Mesodermal cell (in vitro differentiated cells): ENCODE data around the gene LTBP2.

Experiments used
- H3K27ac ChIP-seq: 2 replicates; pipeline ENCODE4 v1.7.0; 2013; ENCODE audit warnings: mild to moderate bottlenecking, low read depth, low read length, moderate library complexity; ENCODE audit not compliant: severe bottlenecking
- H3K36me3 ChIP-seq: 2 replicates; pipeline ENCODE4 v1.7.1; 2013; ENCODE audit warnings: mild to moderate bottlenecking, low read length, moderate library complexity; ENCODE audit not compliant: control insufficient read depth, insufficient read depth
- H3K4me1 ChIP-seq: one replicate; pipeline ENCODE4 v1.7.1; 2013; ENCODE audit warnings: mild to moderate bottlenecking, low read length; ENCODE audit not compliant: insufficient read depth, control insufficient read depth, poor library complexity, severe bottlenecking
- H3K4me3 ChIP-seq: 2 replicates; pipeline ENCODE4 v1.7.0; 2013; ENCODE audit warnings: low read length, control low read depth, mild to moderate bottlenecking; ENCODE audit not compliant: insufficient read depth, poor library complexity, severe bottlenecking; ENCODE audit errors: extremely low read depth
- H3K9me3 ChIP-seq: 2 replicates; pipeline ENCODE4 v1.7.1; 2013; ENCODE audit warnings: mild to moderate bottlenecking, low read length, moderate library complexity; ENCODE audit not compliant: control insufficient read depth
- WGBS, 2 experiments: methylation state at CpG; one replicate each; pipeline ENCODE4 v1.1.5; 2013; ENCODE audit warnings: missing lambda C conversion rate in 2 of 2; ENCODE audit not compliant: insufficient coverage in 2 of 2; 5-methylcytosine and 5-hydroxymethylcytosine counted together

LTBP2 gene

GRCh38 chr14:74637178-74637550 is 25.1 kb upstream of the LTBP2 start:
- Histone ChIP-seq H3K9me3 (no peaks in the 10 kb centered on the region), H3K4me3 (no peak overlapping the region), H3K27ac (peak overlapping the region; percentile 64), H3K36me3 (no peaks in the 10 kb centered on the region), H3K4me1 (peaks cover 41% of the 10 kb centered on the region)
- 29 to 32% methylated on average over 2 to 3 of the region's 3 CpGs for WGBS, 2 experiments

DNA sequence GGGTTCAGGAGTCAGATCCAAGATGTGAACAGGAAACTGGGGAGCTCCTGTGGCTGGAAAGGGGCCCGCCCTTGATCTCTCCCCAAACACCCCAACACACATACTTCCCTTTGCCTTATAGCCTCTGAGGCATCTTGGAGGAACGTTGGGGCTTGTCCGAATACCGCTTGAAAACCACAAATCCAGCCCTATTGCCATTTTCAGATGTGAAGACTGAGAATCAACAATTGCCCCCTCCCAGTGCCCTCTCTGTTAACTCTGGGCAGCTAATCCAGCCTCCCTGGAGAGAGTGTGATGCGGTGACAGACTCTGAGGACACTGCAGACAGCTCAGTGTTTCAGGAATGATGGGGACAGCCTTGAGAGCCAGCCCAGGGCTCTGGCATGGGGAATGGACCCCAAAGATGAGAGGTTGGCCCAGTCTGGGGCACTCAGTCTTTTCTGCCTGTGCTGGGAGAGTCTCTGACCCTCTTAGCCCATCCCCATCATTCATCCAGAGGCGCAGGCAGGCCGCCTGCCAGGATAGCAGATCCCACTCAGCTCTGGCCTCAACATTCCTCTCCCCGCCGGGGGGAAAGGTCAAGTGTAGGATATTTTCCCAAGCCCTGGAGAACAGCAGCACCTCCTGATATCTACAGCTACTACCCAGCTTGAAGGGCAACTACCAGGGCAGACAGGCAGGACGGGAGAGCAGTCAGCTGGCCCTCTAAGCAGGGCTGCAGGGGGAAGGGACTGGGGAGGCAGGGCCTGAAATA is 24.6 kb upstream of the LTBP2 start:
- H3K27ac ChIP-seq = peak overlapping the region; percentile 64
- 86 to 87% methylated on average over 4 to 5 of the region's 10 CpGs for WGBS, 2 experiments
- H3K36me3 ChIP-seq = no peaks in the 10 kb centered on the region

GRCh38 chr14:74635847-74636246 is 23.8 kb upstream of the LTBP2 start:
- Histone ChIP-seq H3K9me3 (no peaks in the 10 kb centered on the region), H3K36me3 (no peaks in the 10 kb centered on the region), H3K27ac (no peak overlapping the region), H3K4me1 (peaks cover 53% of the 10 kb centered on the region), H3K4me3 (no peak overlapping the region)
- 86 to 97% methylated on average over 3 of the region's 3 CpGs for WGBS, 2 experiments

More for the DNA sequence above, 24.6 kb upstream of the LTBP2 start:
- Histone ChIP-seq H3K4me3 (no peak overlapping the region), H3K4me1 (peaks cover 47% of the 10 kb centered on the region), H3K9me3 (no peaks in the 10 kb centered on the region)

DNA sequence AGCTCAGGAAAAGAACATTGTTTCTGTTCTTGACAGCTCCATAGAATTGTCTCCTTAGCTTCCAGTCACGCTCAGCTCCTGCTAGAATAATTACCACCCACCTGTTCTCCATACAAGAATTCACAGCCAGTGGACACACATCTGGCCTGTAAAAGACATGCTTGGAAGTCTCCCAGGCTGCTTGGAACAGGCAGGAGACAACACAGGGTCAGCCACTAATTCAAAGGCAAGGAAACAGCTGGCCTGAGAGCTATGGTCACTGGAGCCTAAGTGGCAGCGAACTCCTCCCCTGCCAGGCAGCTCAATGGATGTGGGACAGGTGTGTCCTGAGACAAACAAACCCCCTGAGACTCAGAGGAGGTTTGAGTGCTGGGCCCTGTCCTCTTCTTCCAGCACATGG is 22.9 kb upstream of the LTBP2 start:
- peaks cover 53% of the 10 kb centered on the region for H3K4me1 ChIP-seq
- 71 to 93% methylated on average over 1 to 2 of the region's 2 CpGs for WGBS, 2 experiments
- no peak overlapping the region for H3K27ac ChIP-seq

DNA sequence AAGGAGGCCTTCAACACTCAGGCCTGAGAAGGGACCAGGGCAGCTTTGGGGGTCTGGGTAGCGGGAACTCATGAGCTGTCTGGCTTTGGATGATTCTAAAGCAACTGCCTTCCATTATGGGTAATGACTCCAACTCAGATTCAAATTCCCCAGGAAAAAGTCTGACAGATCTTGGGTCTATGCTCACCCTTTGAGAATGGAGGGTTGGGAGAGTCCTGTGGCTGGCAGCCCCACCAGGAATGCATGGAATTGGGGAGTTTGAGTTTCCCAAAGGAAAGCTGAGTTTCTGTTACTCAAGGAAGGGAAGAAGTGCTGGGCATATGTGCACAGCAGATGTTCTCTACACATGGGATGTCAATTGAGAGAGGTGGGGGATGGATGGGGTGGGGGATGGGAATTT is 22.4 kb upstream of the LTBP2 start:
- no CpG with 5 or more reads among the region's 1 CpG for WGBS, 2 experiments
- H3K4me1 ChIP-seq = peaks cover 53% of the 10 kb centered on the region
- no peaks in the 10 kb centered on the region for H3K36me3 ChIP-seq
- H3K27ac ChIP-seq = no peak overlapping the region
- H3K9me3 ChIP-seq = no peaks in the 10 kb centered on the region
- no peak overlapping the region for H3K4me3 ChIP-seq

More for the DNA sequence above, 22.9 kb upstream of the LTBP2 start:
- no peaks in the 10 kb centered on the region for H3K9me3 ChIP-seq
- H3K4me3 ChIP-seq = no peak overlapping the region
- no peaks in the 10 kb centered on the region for H3K36me3 ChIP-seq

- 90 to 93% methylated on average over 11 to 15 of the region's 15 CpGs for WGBS, 2 experiments
- H3K9me3 ChIP-seq = no peaks in the 10 kb centered on the region
- H3K27ac ChIP-seq = no peak overlapping the region
- H3K4me1 ChIP-seq = peaks cover 31% of the 10 kb centered on the region
- no peak overlapping the region for H3K4me3 ChIP-seq
- H3K36me3 ChIP-seq = no peaks in the 10 kb centered on the region
Observed at GRCh38 chr14:74630881-74631690, 19.0 kb upstream of the LTBP2 start.

DNA sequence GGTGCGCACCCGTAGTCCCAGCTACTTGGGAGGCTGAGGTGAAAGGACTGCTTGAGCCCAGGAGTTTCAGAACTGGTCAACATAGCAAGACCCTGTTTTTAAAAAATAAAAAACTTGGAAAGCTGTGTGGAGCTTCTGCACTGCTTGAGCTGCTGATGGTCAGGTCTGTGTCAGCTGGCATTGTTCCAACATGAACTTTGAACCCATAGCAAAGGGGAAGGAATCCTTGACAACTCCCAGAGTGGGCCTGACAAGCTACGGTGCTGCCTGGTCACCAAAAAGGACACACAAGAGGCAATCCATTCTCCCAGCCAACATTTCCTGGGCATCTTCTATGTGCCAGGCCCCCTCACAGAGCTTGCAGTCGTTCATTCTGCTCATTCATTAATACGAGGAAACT is 16.4 kb upstream of the LTBP2 start:
- 92 to 94% methylated on average over 5 of the region's 5 CpGs for WGBS, 2 experiments
- peaks cover 17% of the 10 kb centered on the region for H3K4me1 ChIP-seq
- no peaks in the 10 kb centered on the region for H3K9me3 ChIP-seq
- no peak overlapping the region for H3K4me3 ChIP-seq
- H3K27ac ChIP-seq = no peak overlapping the region
- H3K36me3 ChIP-seq = no peaks in the 10 kb centered on the region

DNA sequence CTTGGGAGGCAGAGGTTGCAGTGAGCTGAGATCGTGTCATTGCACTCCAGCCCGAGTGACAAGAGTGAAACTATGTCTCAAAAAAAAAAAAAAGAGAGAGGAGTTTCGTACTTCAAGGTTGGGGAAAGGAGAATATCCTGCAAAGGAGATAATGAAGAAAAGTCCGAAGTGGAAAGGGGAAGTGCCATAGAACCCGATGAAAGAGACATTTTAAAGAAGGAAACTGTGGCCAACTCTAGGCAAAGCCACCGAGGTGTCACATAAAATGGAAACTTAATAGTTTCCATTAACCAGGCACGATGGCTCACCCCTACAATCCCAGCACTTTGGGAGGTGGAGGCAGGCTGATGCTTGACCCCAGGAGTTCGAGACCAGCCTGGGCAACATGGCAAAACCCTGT is 15.0 kb upstream of the LTBP2 start:
- Histone ChIP-seq H3K9me3 (no peaks in the 10 kb centered on the region), H3K4me3 (no peak overlapping the region), H3K36me3 (no peaks in the 10 kb centered on the region), H3K27ac (no peak overlapping the region), H3K4me1 (peaks cover 13% of the 10 kb centered on the region)
- WGBS, 2 experiments = 95 to 97% methylated on average over 7 to 8 of the region's 8 CpGs

DNA sequence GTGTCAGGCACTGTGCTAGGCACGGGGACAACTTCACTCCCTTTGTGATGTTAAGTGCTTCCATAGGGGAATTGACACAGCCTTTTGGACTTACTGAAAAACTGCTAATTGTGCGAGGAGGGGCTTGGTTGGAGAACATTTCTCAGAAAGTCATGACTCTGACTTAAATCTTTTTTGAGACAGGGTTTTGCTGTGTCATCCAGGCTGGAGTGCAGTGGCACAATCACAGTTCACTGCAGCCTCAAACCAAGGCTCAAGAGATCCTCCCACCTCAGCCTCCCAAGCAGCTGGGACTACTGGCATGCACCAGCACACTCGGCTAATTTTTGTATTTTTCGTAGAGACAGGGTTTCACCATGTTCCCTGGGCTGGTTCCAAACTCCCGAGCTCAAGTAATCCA is 10.2 kb upstream of the LTBP2 start:
- Histone ChIP-seq H3K9me3 (no peaks in the 10 kb centered on the region), H3K27ac (no peak overlapping the region)

GRCh38 chr14:74621556-74621955 is 9.5 kb upstream of the LTBP2 start:
- peak overlapping the region; percentile 84 for H3K27ac ChIP-seq
- 79 to 91% methylated on average over 3 to 6 of the region's 6 CpGs for WGBS, 2 experiments
- no peaks in the 10 kb centered on the region for H3K36me3 ChIP-seq
- H3K4me1 ChIP-seq = peaks cover 55% of the 10 kb centered on the region
- H3K4me3 ChIP-seq = no peak overlapping the region
- no peaks in the 10 kb centered on the region for H3K9me3 ChIP-seq

More for the DNA sequence above, 10.2 kb upstream of the LTBP2 start:
- Histone ChIP-seq H3K4me1 (peaks cover 50% of the 10 kb centered on the region), H3K36me3 (no peaks in the 10 kb centered on the region), H3K4me3 (no peak overlapping the region)
- 90 to 95% methylated on average over 3 to 4 of the region's 5 CpGs for WGBS, 2 experiments

DNA sequence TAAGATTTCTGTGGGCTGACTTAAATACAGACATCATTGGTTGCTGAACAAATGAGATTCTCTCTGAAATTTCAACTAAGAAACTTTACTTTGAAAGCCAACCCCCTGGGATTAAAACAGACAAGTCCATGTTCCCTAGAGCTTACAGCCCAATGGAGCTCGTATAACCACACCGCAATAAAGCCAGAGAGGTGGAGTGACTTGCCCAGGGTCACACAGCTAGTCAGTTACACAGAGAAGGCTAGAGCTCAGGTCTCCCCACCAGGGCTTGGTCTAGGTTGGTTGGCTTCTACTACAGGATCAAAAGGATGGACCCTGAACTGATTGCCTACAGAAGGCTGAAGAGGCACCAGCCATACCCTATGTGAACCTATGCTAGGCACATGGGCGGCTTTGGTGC is 8.9 kb upstream of the LTBP2 start:
- peaks cover 61% of the 10 kb centered on the region for H3K4me1 ChIP-seq
- no peak overlapping the region for H3K4me3 ChIP-seq
- WGBS, 2 experiments = 87 to 95% methylated on average over 3 of the region's 3 CpGs
- H3K36me3 ChIP-seq = no peaks in the 10 kb centered on the region
- H3K27ac ChIP-seq = peak overlapping the region; percentile 84
- no peaks in the 10 kb centered on the region for H3K9me3 ChIP-seq
